HG02981 (cell line): ENCODE measurements around the gene TEX38.
A peak's percentile ranks its signal among the peaks of the same experiment; 100 is the strongest.
"Not testable (repeated sequence)": the region's sequence is repeated elsewhere in the genome, so short reads cannot be mapped to it uniquely, and the experiment has no call there.

Experiments used
- ATAC-seq: cut with Tn5 transposase; IDR thresholded peaks from one replicate; pipeline ENCODE4 v1.9.1; 2021; ENCODE audit warnings: mild to moderate bottlenecking, moderate library complexity; ENCODE audit not compliant: unreplicated experiment

TEX38 gene

DNA sequence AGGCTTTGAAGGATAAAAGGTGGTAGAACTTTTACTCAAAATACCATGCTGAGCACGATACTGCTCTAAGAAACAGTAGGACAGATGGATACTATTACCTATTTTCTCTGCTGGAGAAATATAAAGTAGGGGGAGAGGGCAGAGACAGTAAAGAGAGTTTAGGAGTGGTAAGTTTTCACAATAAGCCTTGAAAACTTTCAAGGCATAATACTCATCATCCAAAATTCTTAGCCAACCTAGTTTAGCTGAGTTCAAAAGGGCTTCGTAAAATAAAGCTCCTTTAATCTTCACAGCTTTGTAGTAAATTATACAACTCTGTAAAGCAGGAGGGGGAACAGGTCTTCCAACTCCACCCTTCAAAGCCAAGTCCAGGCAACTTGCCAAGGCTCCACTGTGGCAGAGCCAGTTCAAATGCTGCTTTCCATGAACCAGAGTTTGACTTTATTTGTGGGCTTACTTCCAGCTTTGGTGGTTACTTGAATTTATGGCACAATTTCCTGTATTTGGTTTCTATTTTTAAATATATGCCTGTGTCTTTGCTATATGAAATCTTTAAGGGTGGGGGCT lies 15.5 kb downstream of the TEX38 start:
- no peak for ATAC-seq

DNA sequence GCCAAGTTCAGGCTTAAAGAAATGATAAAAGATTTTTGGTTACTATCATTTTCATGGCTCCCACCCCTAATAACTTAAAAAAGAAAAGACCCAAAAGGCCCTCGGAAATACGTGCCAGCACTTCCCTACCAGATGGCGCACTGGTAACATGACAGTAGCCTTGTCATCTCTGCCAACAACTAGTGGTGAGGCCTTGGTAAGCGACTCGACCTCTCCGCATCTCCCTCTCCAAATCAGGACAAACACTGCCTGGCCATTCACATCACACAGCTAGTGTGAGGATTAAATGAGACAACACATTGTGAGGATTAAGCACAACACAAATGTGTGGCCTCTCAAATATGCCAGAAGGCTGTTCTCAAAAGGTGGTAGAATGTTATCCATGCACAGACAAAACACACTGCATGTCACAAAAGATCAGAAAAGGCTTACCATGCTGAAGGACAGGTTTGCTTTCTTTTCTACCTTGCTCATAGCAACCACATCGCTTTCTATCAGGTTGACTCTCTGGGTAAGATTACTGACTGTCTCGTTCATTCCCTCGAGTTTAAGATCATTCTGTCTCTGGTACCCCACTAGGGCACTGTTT lies 16.4 kb downstream of the TEX38 start:
- no peak for ATAC-seq

DNA sequence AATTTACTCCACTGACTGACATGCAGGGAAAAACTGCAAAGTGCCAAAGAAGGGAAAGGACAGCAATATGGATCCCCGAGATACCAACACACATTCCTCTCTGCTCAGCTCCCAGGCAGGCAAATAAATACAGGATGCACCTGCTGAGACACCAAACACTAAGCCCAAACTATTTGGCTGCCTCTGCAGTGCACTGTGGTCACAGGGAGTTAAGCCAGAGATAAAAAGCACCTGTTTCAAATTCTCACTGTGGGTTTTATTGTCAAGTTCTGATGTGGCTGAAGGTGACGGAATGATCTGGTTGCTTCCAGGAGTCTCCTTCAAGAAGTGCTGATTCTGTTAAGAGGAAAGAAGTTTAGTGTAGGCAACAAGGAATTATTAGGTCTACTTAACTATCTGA lies 17.7 kb downstream of the TEX38 start:
- ATAC-seq, result no peak

DNA sequence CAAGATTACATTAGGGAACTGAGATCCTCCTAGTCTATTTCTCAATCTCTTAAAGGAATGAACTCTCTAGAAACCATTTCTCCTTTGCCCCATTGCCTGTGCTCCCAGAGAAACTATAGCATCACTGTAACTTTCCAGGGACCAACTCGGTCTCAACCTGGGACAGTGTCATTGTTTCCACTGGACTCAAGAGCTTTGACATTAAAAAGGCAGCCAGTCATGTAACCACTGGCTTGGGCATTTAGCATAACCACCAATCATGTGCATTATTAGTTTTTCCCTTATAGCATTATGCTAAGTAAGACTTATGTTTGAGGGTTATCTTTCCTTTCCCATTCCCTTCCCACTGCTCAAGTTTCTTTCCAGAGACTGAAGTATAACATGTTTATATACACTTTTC lies 18.2 kb downstream of the TEX38 start:
- no peak for ATAC-seq

DNA sequence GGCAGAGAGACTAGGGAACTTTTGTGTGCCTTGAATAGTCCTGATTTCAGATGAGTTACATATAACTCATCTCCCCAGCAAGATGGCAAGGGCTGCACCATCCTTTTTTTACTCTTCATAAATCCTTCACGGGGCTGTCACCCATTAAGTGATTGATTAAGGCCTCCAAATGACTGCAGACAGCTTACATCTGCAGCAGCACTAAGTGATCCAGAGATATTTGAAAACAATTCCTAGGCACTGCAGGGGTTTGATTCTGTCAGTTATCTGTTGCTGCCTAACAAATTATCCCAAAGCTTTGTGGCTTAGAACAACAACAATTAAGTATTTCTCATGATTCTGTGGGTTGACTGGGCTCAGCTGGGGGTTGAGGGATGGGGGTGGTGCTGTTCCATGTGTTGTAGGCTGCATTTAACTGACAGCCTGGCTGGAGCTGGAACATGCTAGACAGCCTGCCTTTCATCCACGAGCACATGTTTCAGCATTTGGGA lies 19.3 kb downstream of the TEX38 start:
- ATAC-seq, result no peak

DNA sequence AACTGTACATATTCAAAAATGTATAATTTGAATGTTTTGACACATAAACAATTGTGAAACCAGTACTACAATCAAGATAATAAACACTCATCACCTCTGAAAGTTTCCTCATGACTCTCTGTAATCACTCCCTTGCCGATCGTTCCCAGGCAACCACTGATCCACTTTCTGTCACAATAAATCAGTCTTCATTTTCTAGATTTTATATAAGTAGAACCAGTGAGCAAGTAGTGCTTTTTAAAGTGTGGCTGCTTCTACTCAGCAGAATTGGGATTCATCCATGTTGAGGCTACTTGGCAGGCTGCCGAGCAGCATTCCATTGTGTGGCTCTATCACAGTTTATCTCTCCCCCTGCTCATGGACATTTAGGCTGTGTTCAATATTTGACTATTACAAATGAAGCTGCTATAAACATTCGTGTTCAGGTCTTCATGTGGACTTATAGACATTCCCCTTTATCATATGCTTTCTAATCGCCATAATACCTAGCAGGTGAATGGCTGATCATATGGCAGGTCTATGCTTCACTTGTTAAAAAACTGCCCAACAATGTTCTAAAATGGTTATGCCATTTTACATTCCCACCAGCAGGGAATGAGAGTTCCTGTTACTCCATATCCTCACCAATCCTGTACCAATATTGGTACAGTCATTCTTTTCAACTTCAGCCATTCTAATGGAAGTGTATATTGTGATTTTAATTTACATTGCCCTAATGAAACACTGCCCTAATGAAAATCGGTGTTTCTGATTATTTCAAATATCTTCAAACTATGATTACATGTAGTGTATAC lies 20.5 kb downstream of the TEX38 start:
- no peak for ATAC-seq

DNA sequence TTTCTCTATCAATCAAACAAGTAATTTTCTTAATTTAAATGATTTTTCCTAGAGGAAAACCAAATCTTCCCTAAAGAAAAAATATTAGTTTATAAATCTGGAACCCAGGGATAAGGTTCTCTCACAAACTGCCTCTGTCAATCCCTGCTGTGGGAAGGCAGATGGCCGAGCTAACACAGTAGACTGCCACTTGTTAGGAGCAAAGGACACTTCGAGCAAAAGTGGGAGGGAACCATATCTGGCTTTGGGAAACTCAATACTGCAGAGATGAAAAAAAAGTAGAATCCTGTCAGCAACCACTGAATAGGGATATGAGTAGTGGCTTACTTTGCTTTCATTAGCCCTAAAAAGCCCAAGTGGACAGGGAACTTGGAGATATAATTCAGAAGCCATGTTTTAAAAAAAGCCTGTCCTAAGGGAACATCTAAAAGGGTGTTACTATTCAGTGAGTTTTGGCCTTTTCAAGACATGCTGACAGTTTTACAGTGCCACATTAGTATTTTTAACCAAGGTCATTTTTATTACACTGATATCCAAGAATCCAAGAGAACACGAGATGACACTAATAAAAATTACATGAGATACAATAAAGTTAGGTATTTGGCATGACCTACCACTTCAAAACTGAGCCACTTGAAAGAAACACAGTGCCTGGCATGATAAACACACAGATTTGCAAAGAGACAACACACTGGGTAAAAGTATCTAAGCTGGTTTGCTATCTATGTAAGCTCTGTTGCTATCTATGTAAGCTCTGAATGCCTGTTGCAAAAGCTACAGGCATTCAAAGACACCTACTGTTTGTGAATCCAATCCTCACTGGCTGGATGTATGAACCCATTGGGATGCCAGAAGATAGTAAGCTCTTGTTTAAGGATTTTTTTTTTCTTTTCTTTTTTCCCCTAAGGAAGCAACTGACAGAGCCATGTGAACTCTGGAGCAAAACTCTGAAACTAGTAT lies 21.4 kb downstream of the TEX38 start:
- ATAC-seq, result no peak

DNA sequence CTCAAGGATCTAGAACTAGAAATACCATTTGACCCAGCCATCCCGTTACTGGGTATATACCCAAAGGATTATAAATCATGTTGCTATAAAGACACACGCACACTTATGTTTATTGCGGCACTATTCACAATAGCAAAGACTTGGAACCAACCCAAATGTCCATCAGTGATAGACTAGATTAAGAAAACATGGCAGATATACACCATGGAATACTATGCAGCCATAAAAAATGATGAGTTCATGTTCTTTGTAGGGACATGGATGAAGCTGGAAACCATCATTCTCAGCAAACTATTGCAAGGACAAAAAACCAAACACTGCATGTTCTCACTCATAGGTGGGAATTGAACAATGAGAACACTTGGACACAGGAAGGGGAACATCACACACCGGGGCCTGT lies 23.0 kb downstream of the TEX38 start:
- not testable (repeated sequence) for ATAC-seq

DNA sequence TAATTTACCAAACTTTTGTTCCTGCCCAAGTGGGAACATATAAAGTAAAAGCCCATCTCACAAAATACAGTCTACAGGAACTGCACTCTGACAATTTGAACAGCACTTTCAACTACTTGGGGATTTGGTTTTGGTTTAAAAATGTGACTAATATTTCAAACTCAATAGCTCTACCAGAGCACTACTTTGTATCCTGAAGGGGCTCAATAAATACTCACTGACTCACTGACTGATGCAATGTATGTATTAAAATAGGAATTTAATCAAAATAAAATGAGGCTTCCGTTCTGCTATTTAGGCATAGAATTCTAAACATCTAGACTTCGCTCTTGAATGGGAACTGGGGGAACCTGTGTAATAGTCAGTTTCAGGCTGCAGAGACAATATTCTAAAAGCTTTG lies 25.4 kb downstream of the TEX38 start:
- no peak for ATAC-seq

DNA sequence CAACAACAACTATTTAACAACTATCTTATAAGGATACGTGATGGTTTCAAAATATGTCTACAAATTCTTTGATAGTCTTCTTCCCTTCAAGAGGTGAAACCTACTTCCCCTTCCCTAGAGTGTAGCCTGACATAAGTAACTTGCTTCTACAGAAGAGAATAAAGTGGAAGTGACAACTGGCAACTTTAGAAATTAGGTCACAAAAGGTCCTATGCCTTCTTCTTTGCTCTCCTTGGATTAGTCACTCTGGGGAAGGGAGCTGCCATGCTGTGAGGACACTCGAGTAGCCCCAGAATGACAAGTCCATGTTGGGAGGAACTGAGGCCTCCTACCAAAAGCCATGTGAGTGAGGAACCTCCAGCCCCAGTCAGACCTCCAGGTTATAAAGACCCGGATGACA lies 28.0 kb downstream of the TEX38 start:
- no peak for ATAC-seq

DNA sequence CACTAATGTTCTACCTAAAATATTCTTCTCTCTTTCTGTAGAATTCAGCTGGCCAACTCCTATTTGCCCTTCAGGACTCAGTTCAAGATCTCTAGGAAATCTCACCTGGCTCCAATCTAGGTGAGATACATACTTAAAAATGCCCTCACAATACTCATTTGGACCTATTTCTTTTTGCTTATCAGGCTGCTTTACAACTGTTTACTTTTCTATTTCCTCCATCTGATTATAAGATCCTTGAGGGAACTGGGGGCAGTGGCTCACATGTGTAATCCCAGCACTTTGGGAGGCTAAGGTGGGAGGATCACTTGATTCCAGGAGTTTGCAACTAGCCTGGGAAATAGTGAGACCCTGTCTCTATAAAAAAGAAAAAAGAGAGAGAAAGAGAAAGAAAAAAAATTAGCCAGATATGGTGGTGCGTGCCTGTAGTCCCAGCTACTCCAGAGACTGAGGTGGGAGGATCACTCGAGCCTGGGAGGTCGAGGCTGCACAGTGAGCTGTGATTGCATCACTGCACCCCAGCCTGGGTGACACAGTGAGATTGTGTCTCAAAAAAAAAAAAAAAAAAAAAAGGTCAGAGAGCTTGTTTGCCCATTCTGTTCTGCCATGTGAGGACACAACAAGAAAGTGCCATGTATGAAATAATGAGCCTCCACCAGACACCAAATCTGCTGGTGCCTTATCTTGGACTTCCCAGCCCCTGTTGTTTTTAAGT lies 32.4 kb downstream of the TEX38 start:
- ATAC-seq, result no peak

DNA sequence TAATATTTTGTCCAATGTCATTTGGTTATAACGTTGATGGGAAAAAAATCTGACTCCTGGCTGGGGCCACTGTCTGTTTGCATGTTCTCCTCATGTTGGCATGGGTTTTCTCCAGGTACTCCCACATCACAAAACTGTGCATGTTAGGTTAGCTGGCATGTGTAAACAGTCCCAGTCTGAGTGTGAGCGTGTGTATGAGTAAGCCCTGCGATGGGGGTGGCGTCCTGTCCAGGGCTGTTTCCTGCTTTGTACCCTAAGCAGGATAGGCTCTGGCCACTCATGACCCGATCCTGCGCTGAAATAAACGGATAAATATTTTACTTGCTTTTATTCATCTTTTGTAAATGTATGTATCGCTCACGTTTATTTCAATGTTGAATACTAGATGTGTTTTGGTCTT lies 33.8 kb downstream of the TEX38 start:
- no peak for ATAC-seq

DNA sequence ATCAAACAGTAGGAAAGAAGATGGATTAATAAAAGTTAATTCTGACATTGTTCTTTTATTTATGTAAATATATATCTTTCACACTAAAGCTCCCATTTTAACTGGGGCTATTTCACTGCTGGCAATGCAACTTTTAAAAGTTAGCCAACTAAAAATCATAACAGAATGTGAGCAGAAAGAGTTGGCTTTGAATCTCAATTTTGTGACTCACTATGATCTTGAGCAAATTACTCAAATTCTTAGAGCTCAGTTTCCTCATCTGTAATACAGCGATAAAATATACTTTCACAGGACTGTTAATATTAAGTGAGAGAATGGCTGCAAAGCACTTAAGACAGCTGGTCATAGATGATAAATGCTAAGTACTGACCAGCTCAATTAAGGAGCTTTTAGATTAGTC lies 36.5 kb downstream of the TEX38 start:
- no peak for ATAC-seq

DNA sequence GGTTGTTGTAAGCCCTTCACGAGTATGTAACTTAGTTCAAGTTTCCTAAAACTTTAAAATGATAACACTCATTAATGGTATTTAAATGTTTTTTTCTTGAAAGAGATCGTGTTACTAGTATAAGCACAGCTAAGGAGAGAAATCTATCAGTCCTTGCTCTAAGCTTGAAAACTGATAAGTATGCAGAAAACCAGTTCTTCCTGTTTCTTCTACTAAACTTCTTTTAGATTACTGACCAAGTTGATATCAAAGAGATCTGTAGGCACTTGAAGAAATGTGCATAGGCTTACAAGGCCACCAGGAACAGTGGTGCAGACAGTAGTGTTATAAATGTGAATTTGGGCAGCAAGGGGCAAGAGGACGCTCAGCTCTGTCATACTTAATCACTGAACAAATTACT lies 43.3 kb downstream of the TEX38 start:
- ATAC-seq, result no peak

DNA sequence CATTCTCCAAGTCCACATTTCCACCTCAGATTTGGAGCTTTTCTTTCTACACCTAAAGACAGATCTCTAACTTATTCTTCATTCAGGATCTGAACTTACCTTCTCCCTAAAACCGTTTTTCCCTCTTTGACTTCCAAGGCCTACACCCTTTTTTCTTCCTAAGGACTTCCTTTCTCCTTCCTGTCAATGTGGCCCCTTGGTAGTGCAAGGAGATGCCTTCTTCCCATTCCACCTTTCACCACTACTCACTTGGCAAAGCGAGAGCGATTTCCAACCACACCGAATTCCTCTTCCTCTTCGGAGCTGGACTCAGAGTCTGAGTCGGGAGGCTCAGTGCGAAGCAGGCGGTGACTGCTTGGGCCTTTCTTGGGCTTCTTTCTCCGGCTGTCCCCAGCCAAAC lies 46.0 kb downstream of the TEX38 start:
- ATAC-seq, result no peak

DNA sequence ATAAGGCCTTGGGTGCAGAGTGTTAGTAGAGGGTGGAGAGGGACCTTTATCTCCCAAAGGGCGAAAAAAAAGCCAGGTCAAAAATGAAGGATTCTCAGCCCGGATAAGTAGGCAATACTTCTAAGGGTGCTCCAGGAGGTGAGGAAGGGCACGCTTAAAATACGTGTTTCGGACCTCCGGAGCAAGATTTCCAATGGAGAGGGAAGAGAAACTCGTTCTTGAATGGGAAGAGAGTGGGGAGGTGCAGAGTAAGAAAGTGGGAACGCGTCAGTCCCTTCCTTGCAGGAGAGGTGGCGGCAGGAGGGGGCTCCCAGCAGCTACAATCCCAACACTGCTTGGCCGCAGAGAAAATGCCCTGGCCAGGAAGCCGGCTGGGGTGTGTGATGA lies 46.7 kb downstream of the TEX38 start:
- ATAC-seq, result peak; percentile 4

DNA sequence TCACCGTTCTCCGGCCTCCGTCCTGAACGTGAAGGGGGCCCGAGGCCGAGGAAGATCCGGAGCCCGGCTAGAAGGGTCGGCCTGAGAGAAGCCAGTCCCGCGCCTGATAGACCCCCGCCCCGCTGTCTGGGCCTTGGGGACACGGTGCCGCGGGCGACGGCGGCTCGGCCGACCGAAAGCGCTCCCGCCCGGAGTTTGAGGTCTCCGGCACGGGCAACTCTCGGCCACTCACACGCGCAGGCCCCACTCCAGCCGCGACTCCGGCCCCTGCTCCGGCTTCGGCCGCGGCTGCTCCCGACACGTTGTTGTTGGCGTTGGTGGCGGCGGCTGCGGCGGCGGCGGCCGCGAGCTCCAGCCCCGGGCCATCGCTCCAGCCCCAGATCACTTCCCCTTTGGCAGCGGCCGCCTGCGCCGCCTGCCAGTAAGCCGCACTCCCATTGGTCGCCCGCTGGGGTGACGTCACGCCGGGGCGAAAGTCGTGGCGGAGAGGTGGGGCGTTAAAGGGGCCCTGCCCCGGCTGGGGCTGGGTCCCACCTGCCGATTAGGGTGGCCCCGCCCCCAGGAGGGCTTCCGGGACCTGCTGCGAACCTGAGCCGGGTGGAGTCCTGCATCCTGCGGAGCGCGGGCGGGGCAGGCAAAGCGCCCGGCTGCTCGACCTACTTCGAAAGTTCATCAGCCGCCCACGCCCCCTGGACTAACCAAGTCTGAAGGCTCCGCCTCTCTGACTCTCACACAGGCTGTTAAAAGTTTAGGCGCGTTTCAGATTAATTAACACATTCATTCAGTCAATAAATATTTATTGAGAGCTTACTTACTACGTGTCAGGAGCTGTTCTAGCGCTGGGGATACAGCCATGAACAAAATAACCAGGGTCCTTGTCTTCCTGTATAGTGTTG lies 47.3 kb downstream of the TEX38 start, which contains the start of gene EFCAB14:
Gene EFCAB14 (minus strand): TSS at position 388 of the 896 bp plus-strand sequence. CDS start 1,027 bp downstream, outside the sequence.
- ATAC-seq, result peak; percentile 98

DNA sequence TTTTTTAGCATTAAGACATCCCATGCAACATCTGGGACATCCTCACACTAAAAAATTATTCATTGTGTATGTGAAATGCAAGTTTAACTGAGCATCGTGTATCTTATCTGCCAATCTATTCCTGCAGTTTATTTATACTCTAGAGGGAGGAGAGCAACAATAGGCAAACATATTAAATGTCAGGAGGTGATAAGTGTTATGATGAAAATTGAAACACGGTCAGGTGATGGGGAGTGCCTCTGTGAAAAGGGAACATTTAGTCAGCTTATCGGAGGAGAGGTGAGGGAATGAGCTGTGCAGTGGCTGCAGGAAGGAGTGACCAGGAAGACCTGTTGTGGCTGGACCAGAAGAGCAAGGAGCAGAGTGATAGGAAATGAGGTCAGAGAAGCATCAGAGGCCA lies 48.0 kb downstream of the TEX38 start:
- no peak for ATAC-seq

DNA sequence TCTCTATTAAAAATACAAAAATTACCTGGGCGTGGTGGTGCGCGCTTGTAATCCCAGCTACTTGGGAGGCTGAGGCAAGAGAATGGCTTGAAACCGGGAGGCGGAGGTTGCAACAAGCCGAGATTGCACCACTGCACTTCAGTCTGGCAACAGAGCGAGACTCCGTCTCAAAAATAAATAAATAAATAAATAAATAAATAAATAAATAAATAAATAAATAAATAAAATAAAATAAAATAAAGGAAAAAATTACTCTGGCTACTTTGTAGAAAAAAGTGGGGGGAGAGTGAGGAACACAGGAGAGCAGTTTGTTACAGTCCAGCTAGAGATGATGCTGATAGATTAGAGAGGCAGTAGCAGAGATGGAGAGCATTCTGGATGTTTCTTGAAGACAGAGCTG lies 48.7 kb downstream of the TEX38 start:
- ATAC-seq, result not testable (repeated sequence)
